Heart left ventricle (tissue), 16 donors: ENCODE measurements around the gene ZDHHC1. TPM values are rescaled to one million over a fixed set of nuclear protein-coding genes. Genes with fewer than 3 reads are reported as not detected.

ENCODE experiments used
- ATAC-seq, 4 donors: fragments of 200-7000 bp; cut with Tn5 transposase; one replicate each; pipeline ENCODE4 v1.9.1; 2020 to 2022; ENCODE audit warnings: moderate library complexity in 4 of 4, mild to moderate bottlenecking in 3 of 4, moderate number of reproducible peaks in 1 of 4
- DNase-seq, 5 donors: peaks; one replicate each; pipeline ENCODE4 v3.0.0-alpha.2; 2020
- H3K27ac ChIP-seq, 12 donors: fragments of 200-600 bp; sonication (generic) in 4 of 12; one replicate each; pipeline versions ENCODE4 v1.5.0 to v1.8.0; 2016 to 2022; ENCODE audit warnings: mild to moderate bottlenecking in 2 of 12
- H3K27me3 ChIP-seq, 9 donors: fragments of 200-600 bp; sonication (generic) in 2 of 9; one replicate each; pipeline versions ENCODE4 v1.5.1 to v1.8.0; 2016 to 2022; ENCODE audit warnings: mild to moderate bottlenecking in 3 of 9
- H3K36me3 ChIP-seq, 9 donors: fragments of 200-600 bp; sonication (generic) in 2 of 9; one replicate each; pipeline versions ENCODE4 v1.5.0 to v1.8.0; 2018 to 2022; ENCODE audit warnings: mild to moderate bottlenecking in 2 of 9
- H3K4me1 ChIP-seq, 12 donors: fragments of 200-600 bp; sonication (generic) in 4 of 12; one replicate each; pipeline versions ENCODE4 v1.5.0 to v1.8.0; 2016 to 2022; ENCODE audit warnings: mild to moderate bottlenecking in 3 of 12
- H3K4me3 ChIP-seq, 12 donors: fragments of 200-600 bp; sonication (generic) in 4 of 12; one replicate each; pipeline versions ENCODE4 v1.5.0 to v1.8.0; 2017 to 2022; ENCODE audit warnings: mild to moderate bottlenecking in 9 of 12, moderate library complexity in 4 of 12
- H3K9me3 ChIP-seq, 12 donors: fragments of 200-600 bp; sonication (generic) in 4 of 12; one replicate each; pipeline versions ENCODE4 v1.5.0 to v1.8.0; 2016 to 2022; ENCODE audit warnings: mild to moderate bottlenecking in 1 of 12
- POLR2A ChIP-seq, 2 donors: fragments of 450-650 bp; IDR thresholded peaks; one replicate each; pipeline ENCODE4 v1.6.1; 2017; ENCODE audit warnings: antibody characterized with exemption in 2 of 2, mild to moderate bottlenecking in 2 of 2, moderate library complexity in 2 of 2
- WGBS, 4 donors: extraction: QIAGEN DNeasy Blood & Tissue Kit in 2 of 4; methylation state at CpG; one replicate each; pipeline versions ENCODE4 v1.1.5 to v1.1.7; 2013 to 2018; 5-methylcytosine and 5-hydroxymethylcytosine counted together
- intact Hi-C, 10 donors: fragments of 100-400 bp; cut with DNase I; formaldehyde crosslinking; loops; one replicate each; pipeline versions ENCODE4 v1.11.1 to v1.14.2; 2022
- polyA plus RNA-seq, 2 donors: library from polyadenylated mRNA; stranded (reverse); fragments of 200-250 nt; gene quantifications; one replicate each; pipeline ENCODE4 v1.2.3, GENCODE V29; 2013
- total RNA-seq, 9 donors: library from RNA; depleted of rRNA in 2 of 9; stranded (reverse); fragments of >200 nt in 2 of 9; fragmentation: NEBNext Ultra II Directional in 3 of 9; extraction: Animal tissue kit (Norgen Biotek cat#: 25700) in 3 of 9; gene quantifications; one replicate each; pipeline versions ENCODE4 v1.1.0 to v1.2.4, GENCODE V29; 2016 to 2023
- TF ChIP-seq, protein P1 (sequence below), 12 donors: fragments of 200-600 bp; sonication (generic) in 4 of 12; IDR thresholded peaks; one replicate each; pipeline versions ENCODE4 v1.5.0 to v1.8.0; 2018 to 2022; ENCODE audit warnings: antibody characterized with exemption in 12 of 12, mild to moderate bottlenecking in 5 of 12
- donor health status: ischemic (EF 13 %, LVEDD 7.1; RV severe dilation, severe dysfunction).
- donor health status: healthy with polysubstance abuse.
- donor health status: DM: no; HTN: yes; CAD: no.
- donor health status: DM: no; HTN: no; CAD: no.
- donor health status: ischemic (EF 25% LVEDD 6.9; RV normal size, moderate dysfunction).
- donor health status: ischemic (EF 25% LVEDD 5.7; RV mildly dilated, moderate dysfunction).
- donor health status: healthy.
- donor health status: DM: yes; HTN: yes; CAD: no.
- donor health status: ischemic (EF 35%, LVEDD 5.7; RV mildly dilated, moderate dysfunction).
- donor health status: nonischemic (EF 11% LVEDD 7.7; RV severe dilation, severe dysfunction).
- donor health status: DM: yes; HTN: yes; CAD: no.
- donor health status: PGD.
- donor health status: ischemic (EF 29% LVEDD 5.4; RV normal size, mild dysfunction).
- donor health status: nonischemic (EF 23%, LVEDD 6.1; RV moderate dilation, normal function).

ZDHHC1 gene
- total and polyA plus RNA-seq, 11 donors = 2.7 to 11.6 (median 5.1) TPM

DNA sequence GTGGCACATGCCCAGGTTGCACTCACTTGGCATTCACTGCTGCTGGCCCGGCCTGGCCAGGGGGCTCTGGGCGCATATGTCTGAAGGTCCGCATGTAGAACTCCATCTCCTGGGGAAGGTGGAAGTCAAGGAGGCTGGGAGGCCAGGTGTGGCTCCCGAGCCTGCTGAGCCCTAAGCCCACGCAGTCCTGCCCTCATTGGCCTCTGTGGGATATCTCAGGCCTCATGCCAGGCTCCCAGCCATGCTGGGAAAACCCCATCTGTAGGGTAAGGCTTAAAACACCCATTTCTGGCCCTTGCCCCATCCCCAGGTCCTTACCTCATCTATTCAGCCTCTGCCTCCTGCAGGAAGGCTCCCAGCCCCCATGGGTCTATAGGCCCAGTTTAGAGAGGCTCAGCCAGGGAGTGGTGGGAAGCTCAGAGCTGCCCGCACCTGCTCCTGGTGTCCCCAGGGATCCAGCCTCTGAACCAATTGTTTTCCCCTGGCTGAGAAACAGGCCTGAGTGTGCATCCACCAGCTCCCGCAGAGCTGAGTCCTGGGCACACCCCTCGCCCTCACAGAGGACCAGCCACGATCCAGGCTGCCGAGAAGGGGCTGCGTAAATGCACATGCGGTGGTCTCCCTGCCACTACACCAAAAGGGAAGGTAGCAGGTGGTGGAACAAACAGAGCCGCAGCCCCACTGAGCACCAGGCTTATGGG lies 20.7 kb downstream of the ZDHHC1 start:
- no peak for TF ChIP-seq POLR2A (IDR thresholded peaks at IDR 0.05)
- TF ChIP-seq, protein P1, sequence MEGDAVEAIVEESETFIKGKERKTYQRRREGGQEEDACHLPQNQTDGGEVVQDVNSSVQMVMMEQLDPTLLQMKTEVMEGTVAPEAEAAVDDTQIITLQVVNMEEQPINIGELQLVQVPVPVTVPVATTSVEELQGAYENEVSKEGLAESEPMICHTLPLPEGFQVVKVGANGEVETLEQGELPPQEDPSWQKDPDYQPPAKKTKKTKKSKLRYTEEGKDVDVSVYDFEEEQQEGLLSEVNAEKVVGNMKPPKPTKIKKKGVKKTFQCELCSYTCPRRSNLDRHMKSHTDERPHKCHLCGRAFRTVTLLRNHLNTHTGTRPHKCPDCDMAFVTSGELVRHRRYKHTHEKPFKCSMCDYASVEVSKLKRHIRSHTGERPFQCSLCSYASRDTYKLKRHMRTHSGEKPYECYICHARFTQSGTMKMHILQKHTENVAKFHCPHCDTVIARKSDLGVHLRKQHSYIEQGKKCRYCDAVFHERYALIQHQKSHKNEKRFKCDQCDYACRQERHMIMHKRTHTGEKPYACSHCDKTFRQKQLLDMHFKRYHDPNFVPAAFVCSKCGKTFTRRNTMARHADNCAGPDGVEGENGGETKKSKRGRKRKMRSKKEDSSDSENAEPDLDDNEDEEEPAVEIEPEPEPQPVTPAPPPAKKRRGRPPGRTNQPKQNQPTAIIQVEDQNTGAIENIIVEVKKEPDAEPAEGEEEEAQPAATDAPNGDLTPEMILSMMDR (IDR thresholded peaks at IDR 0.05) = no peak
- no peaks in the 10 kb centered on the region for H3K9me3 ChIP-seq
- ATAC-seq = no peak
- no peaks in the 10 kb centered on the region for H3K36me3 ChIP-seq
- H3K27me3 ChIP-seq = peaks cover 0 to 28% (median 5%) of the 10 kb centered on the region in 9 donors
- H3K4me1 ChIP-seq = peaks cover 5 to 86% (median 55%) of the 10 kb centered on the region in 12 donors
- H3K4me3 ChIP-seq = peak overlapping the region in 2 of 12 donors; percentile 2 to 7
- DNase-seq = peak in 2 of 5 donors; percentile 42 to 44
- intact Hi-C loops = loop anchor here in 8 of 10 donors (5.0 to 10.0 kb wide), 5 partner anchors 51 to 133 kb away; partner anchors contain the start of gene PLEKHG4 (in 1 of the 8)
- peak overlapping the region in 9 of 12 donors; percentile 14 to 82 (median 46) for H3K27ac ChIP-seq
- 75 to 88% (median 77%) methylated on average over 6 to 13 of the region's 13 CpGs for WGBS, 4 donors

GRCh38 chr16:67395105-67395457 lies 21.2 kb downstream of the ZDHHC1 start:
- 72 to 84% (median 76%) methylated on average over 9 to 10 of the region's 10 CpGs for WGBS, 4 donors
- peak overlapping the region in 3 of 12 donors; percentile 51 to 67 (median 60) for H3K4me3 ChIP-seq
- peaks cover 0 to 28% (median 5%) of the 10 kb centered on the region in 9 donors for H3K27me3 ChIP-seq
- no peak for ATAC-seq
- no peak for TF ChIP-seq POLR2A (IDR thresholded peaks at IDR 0.05)
- TF ChIP-seq, protein P1 (IDR thresholded peaks at IDR 0.05) = no peak
- no peaks in the 10 kb centered on the region for H3K9me3 ChIP-seq
- intact Hi-C loops = loop anchor here in 8 of 10 donors (5.0 to 10.0 kb wide), 5 partner anchors 50 to 133 kb away; partner anchors contain the start of gene PLEKHG4 (in 1 of the 8)
- H3K4me1 ChIP-seq = peaks cover 5 to 86% (median 56%) of the 10 kb centered on the region in 12 donors
- DNase-seq = peak in 1 of 5 donors; percentile 37
- no peaks in the 10 kb centered on the region for H3K36me3 ChIP-seq
- peak overlapping the region in 7 of 12 donors; percentile 58 to 82 (median 73) for H3K27ac ChIP-seq

GRCh38 chr16:67394155-67395104 lies 21.8 kb downstream of the ZDHHC1 start:
- H3K27ac ChIP-seq = peak overlapping the region in 11 of 12 donors; percentile 12 to 82 (median 69)
- ATAC-seq (peak in 1 of 4 donors; percentile 1), DNase-seq (peak in 4 of 5 donors; percentile 32 to 75 (median 50))
- H3K27me3 ChIP-seq = peaks cover 0 to 28% (median 5%) of the 10 kb centered on the region in 9 donors
- WGBS, 4 donors = 24 to 49% (median 34%) methylated on average over 44 to 88 of the region's 88 CpGs
- peaks cover 5 to 83% (median 55%) of the 10 kb centered on the region in 12 donors for H3K4me1 ChIP-seq
- TF ChIP-seq POLR2A (IDR thresholded peaks at IDR 0.05) = no peak
- TF ChIP-seq, protein P1 (IDR thresholded peaks at IDR 0.05) = no peak
- no peaks in the 10 kb centered on the region for H3K36me3 ChIP-seq
- intact Hi-C loops = loop anchor here in 8 of 10 donors (5.0 to 10.0 kb wide), 5 partner anchors 50 to 132 kb away; partner anchors contain the start of gene PLEKHG4 (in 1 of the 8)
- H3K9me3 ChIP-seq = no peaks in the 10 kb centered on the region
- peak overlapping the region in 10 of 12 donors; percentile 5 to 67 (median 56) for H3K4me3 ChIP-seq
